HG02970 (cell line): ENCODE results near the gene CST4.
"Not testable (repeated sequence)": the region's sequence is repeated elsewhere in the genome, so short reads cannot be mapped to it uniquely, and the experiment has no call there.

Source experiments
- ATAC-seq: cut with Tn5 transposase; IDR thresholded peaks from one replicate; pipeline ENCODE4 v1.9.1; 2021; ENCODE audit warnings: mild to moderate bottlenecking, moderate library complexity, moderate number of reproducible peaks; ENCODE audit not compliant: unreplicated experiment, low FRiP score

The CST4 gene

DNA sequence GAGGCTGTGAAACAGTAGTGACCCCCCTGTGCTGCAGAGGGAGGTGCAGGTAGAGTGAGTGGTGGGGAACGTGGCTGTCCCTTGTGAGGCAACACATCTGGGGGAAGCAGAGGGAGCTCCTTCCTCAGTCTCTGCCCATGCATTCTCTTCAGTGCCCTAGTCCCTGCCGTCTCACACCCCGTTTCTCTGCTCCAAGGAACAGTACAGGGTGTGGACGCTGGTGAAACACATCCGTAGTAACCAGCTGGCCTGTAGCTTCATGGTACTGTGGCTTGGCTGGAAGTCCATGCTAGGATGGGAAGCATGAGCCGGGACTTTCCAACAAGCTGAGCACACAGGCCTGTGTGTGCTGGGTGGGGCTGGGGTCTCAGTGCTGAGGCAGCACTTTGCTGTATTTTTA is 25.7 kb downstream of the CST4 start:
- no peak for ATAC-seq

DNA sequence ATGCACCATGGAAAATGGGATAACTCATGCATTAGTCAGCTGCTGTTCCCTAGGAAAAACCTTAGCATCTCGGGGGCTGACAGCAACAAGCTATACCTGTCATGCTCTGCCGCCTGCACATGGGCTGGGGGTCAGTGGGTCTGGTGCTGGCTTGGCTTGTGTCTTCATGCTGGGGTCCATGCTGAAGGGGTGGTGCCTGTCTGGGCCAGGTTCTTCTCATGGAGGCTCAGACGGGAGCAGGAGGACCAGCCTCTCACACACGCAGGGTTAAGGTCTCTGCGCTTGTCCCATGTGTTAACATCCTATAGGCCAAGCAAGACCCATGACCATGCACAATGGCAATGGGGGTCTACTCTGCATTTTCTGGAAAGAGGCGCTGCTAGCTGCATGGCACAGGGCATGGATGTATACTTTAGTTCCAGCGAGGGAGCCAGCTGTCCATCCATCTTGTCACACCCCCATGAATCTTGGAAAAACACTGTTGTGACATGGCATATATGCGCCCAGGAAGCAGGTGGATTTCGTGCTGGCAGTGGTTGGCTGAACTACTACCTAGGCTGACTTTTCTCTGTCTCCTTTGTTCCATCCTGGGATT is 26.5 kb downstream of the CST4 start:
- no peak for ATAC-seq

DNA sequence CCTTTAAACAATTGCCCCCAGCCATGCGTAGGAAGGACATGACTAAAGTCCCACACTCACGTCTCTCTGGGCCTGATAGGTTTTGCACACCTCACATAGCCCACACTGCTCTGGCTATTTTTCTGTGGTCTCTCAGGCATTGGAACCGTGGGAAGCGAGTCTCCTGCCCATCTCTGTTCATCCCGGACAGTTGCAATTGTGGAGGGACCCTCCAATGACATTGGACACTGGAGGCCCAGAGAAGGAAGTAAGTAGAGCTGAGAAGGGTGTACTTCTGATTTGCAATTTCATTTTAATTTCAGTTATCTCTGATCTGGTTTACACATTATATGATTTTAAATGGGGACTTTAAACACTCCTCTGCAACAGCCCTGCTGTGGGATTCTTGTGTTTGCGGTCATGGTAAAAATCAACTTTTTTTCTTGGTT is 27.8 kb downstream of the CST4 start:
- ATAC-seq = no peak

DNA sequence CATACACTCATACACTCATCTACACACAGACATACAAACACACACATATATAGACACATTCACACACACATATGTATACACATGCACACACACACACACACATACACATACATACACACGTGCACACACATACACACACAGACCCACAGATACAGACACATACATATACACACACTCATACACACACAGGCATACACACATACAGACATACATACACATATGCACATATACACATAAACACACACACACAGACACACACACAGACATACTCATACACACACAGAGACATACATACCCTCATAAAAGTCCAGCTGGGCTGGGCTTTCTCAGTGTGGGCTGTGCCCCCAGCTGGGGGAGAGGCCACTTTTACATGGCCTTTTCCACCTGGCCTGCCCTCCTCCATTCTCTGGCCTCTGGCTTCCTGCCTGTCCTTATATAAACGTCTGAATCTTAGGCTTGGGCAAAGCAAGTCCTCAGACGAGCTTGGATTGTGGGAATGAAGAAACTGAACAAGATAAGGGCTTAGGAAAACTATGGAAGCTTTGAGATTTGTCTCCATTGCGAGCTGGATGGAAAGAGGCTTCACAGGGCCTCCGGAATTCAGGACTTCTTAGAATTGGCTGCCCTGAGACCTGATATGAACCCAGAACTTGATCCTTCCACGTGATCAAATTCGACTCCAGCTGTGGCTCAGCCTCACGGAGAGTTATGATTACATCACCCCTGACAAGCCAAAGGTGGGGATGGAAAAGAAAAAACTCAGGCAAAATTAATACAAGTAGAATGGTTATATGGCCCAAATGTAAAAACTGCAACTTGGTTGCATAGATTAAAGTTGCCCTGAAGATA is 28.6 kb downstream of the CST4 start:
- ATAC-seq = no peak

DNA sequence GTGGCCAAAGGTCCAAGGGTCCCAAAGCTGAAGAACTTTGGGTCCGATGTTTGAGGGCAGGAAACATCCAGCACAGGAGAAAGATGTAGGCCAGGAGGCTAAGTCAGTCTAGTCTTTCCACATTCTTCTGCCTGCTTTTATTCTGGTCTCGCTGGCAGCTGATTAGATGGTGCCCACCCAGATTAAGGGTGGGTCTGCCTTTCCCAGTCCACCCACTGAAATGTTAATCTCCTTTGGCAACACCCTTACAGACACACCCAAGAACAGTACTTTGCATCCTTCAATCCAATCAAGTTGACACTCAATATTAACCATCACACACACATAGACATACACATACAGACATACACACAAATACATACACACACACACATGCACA is 29.2 kb downstream of the CST4 start:
- not testable (repeated sequence) for ATAC-seq

DNA sequence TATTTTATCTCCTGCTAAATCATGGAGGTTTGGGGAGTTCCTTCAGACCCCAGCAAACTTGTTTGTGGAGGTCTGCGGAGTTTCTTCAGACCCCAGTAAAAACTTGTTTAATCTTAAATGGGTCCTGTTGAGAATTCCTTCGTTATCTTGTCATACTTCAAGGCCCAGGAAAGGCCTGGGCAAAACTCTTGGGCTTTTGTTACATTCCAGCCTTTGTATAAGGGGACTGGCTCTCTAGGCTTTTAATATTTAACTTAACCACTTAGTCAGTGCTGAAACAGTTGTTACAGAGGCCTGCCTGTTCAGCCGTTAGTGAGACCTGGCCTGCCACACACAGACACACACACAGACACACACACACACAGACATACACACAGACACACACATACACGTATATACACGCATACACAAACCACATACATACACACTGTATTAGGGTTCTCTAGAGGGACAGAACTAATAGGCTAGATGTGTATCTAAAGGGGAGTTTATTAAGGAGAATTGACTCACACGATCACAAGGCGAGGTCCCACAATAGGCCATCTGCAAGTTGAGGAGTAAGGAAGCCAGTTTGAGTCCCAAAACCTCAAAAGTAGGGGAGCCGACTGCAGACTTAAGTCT is 29.7 kb downstream of the CST4 start:
- no peak for ATAC-seq

DNA sequence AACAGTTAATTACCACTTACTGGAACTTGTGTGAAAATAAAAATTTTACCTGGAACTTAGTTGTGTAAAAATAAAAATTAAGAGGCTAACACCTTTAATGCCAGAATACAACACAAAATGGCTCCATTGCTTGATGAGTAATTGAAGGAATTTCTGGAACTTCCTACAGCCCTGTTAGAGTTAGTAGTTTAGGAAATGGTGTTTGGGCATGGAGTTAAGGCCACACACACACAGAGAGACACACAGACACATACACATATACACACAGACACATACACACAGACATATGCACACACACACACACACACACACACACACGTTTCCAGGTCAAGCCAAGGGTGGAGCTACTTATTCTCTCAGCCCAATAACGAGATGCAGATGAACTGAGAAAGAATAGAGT is 30.5 kb downstream of the CST4 start:
- ATAC-seq = no peak

DNA sequence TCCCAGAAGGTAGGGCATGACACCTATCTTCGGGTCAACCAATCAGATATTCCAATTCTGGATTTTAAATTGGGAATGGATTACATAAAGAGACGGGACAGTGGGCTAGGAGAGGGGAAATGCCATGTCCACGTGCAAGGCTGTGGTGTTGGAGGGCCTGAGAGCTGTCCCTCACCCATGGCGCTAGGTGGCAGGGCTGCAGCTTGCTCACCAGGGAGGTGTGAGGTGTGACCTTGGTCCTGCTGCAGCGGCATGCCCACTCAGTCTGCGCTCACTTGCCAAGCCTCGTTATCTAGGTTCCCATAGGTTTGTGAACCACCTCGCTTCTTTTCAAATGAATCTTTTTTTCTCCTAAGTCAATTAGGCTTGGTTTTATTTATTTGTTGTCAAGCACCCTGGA is 31.6 kb downstream of the CST4 start:
- no peak for ATAC-seq

DNA sequence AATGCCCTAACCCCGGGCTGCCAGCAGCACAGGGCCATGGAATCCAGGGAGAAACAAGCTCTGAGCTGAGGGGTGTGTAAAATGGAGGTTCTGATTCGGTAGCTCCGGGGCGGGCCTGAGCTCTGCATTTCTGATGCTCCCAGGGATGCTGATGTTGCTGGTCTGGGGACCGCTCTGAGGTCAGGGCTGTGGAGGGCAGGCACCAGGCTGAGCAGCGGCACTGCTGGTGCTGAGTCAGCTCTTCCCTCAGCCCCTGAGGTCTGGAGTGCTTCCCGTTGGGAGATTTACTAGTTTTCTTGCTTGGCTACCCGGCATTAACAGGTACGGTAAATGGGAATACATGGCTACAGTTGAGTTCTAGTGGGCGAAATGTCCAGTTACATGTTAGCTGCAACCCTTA is 32.5 kb downstream of the CST4 start:
- no peak for ATAC-seq

DNA sequence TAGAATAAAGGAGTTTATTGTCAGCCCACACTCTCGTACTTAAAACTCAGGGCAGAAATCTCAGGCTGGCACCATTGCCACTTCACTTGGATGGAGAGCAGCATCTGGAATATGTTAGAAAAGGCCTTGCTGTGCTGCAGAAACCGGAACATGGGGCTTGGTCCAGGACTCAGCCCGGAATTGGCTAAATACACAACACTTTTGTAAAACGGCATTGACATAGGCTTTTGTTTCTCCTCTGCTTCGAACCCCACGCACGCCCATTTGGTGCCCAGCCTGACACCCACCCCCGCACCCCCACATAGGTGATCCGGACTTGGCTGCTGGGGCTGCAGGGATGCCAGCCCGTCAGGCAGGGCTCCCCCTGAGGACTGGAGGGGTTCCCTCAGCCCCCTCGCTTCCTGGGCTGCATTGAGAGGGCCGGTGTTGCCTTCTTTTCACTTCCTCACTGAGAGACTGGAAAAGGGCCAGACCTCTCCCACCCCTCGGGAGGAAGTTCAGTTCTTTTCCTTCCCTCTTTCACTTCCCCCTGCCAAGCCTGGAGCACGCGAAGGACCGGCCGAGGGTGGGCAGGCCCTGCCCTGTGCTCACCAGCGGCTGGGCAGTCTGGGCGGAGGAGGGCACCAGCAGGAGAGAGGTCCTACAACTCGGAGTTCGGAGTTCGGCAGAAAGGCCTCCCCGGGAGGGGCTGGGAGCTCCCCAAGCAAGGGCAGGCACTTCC is 33.2 kb downstream of the CST4 start:
- no peak for ATAC-seq

DNA sequence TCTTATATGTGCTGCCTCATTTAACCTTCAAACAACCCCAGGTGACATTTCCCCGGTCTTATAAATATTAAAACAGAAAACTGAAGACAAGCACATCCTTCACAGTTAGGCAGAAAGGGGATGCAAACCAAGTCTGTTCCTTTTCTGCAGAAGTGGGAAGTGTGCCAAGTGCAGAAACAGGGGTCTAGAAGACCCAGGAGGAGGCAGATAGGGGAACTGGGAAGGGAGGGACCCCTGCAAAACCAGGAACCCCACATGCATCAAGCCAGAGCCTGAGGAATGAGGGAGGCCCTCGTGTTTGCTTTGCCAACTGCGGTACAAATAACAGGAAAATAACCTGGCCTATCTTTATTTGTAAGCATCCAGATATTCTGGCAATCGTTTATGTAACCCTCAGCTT is 34.1 kb downstream of the CST4 start:
- no peak for ATAC-seq

DNA sequence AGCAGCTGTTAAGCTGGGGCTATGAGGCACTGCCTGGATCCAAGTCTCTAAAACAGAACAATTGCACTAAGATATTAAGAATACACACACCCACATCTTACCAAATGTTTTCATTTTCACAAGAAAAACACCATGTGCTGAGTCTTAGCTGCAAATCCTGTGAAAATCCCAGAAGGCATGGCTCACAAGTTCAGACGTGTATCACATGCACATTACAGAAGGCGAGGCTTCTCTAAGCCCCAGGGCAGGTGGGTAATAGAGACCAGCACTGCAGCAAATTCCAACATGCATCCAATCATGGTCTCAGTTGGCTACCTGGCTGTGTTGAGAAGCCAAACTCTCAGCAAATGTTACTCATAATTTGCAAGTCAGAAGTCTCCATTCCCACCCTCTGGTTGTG is 34.8 kb downstream of the CST4 start:
- no peak for ATAC-seq

DNA sequence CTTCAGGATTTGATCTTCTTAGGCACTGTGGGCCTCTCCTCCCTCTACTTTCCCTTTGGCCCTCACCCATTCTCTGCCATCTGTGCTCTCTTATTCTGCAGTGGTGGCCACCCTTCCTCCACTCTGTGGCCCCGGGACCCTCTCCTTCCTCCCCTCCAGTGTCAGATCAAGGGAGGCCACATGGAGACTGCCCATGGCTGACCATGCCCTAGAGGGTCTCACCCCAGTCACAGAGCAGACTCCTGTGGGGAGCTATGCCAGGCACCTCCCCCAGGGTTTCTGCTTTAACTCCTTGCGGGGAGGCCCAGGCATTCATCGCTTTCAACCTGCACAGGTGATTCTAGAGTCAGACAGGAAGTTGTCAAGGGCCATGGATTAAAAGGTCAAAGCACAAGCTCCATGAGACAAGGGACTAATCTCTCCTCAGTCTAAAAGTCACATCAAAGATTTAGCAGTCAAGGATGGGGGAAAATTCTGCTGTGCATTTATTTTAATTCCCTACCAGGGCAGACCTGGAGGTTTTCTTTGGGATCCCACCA is 35.4 kb downstream of the CST4 start:
- no peak for ATAC-seq

DNA sequence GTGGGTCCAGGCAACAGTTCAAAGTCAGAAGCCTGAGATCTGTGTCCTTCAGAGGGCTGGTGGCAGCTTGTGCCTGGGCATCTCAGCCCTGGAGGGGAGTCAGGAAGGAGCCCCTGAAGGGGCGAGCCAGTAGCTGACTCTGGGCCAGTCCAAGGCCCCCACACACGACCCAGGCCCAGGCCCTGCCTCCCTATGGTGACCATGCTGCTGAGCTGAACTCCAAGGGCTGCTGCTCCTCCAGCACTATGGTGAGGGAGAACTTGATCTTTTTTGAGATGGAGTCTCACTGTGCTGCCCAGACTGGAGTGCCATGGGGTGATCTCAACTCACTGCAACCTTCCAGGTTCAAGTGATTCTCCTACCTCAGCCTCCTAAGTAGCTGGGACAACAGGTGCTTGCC is 35.9 kb downstream of the CST4 start:
- ATAC-seq = no peak

DNA sequence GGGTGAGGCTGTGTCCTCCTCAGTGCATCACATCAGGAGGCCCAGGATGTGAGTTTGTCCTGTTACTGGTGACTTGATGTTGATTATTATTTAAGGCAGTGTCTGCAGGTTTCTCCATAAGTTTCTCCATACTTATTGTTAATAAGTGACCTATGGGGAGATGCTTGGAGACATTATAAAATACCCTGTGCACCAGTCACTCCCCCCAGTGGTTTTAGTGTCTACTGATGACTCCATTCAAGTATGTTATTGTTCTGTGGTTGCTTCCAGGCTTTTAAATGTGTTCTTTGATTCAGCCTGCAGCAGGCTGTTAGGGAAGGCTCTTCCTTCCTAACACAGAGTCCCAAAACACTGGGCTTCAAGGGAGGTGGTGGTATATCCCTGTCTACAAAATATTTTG is 36.5 kb downstream of the CST4 start:
- ATAC-seq = no peak

DNA sequence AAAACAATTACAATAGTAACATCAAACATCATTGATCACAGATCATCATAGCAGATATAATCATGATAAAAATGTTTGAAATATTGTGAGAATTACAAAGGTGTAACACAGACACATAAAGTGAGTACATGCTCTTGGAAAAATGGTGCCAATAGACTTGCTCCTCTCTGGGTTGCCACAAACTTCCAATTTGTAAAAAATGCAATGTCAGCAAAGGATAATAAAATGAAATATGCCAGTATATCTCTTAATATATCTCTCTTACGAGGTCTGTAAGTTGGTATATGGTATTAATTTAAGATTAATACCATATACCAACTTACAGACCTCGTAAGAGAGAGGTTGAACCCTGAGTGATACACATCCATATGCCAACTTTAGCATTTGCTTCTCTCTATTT is 37.7 kb downstream of the CST4 start:
- no peak for ATAC-seq

DNA sequence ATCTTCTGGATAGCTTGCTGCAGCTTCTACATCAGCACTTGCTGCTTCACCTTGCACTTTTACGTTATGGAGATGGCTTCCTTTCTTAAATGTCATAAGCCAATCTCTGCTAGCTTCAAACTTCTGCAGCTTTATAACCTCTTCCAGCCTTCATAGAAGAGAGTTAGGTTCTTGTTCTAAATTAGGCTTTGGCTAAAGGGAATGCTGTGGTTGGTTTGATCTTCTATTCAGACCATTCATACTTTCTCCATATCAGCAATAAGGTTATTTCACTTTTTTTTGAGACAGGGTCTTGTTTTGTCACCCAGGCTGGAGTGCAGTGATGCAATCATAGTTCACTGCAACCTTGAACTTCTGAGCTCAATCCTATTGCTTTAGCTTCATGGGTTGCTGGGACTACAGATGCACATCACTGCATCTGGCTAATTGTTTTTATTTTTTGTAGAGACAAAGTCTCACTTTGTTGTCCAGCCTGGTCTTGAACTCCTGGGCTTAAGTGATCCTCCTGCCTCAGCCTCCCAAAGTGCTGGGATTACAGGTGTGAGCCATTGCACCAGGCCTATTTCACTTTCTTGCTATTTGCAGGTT is 38.9 kb downstream of the CST4 start:
- no peak for ATAC-seq

DNA sequence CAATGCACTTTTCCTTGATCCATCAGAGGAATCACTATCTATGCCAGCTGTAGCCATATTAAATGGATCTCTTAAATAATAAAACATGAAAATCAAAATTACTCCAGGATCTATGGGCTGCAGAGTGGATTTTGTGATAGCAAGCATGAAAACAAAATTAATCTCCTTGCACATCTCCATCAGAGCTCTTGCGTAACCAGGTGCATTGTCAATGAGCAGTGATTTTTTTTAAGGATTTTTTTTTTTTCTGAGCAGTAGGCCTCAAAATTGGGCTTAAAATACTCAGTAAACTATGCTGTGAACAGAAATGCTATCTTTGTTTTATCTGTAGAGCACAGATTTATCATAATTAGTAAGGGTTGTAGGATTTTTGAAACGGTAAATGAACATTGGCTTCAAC is 39.6 kb downstream of the CST4 start:
- ATAC-seq = no peak

DNA sequence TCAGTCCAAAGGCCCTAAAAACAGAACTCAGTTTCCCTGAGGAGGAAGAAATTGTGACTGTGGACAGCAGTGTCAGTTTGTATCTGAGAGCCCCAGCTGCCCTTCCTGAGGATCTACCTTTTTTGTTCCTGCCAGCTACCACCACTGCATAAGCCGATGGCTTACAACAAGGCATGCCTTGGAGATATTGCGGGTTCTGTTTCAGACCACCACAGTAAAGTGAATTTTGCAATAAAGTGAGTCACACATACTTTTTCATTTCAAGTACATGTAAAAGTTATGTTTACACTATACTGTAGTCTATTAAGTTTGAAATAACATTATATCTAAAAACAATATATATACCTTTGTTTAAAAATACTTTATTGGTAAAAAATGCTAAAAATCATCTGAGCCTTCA is 41.5 kb downstream of the CST4 start:
- no peak for ATAC-seq

DNA sequence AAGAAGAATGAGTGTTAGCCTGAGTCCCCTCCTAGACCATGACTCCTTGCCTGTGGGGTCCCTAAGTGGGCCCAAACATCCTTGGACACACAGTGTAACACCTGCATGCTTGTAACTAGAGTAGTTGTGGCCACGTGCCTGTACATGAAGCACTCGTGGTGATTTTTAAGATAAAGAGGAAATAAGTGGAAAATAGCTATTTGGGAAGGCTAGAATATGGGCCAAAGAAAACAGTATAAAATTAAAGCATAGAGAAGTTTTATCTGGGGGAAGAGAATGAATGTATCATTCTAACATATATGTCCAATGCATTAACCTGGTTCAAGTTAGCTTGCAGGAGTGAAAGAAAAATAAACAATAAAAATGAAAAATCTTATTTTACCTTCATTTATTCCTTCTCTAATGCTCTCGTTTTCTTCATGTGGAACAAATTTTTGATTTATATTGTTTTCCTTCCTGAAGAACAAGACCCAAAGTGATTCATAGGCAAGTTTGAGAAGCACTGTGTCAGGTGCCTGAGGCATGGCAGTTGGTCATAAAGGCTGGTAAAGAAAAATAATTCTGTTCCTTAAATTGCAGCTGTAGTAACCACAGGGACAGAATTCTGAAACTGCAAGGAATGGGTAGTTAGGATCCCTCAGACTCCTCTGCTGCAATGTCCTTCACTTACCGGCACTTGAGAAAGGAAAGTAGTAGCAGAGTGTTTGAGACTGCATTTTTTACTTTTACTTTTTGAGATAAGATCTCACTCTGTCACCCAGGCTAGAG is 42.5 kb downstream of the CST4 start:
- ATAC-seq = no peak
